ENCODE data around the gene DHRS4. TPM values are rescaled to one million over a fixed set of nuclear protein-coding genes. Genes with fewer than 3 reads are reported as not detected.

Gene DHRS4
- total RNA-seq (2014; rRNA removed; shearing (Covaris generic)): 29.5 and 32.3 TPM in 2 replicates

DNA sequence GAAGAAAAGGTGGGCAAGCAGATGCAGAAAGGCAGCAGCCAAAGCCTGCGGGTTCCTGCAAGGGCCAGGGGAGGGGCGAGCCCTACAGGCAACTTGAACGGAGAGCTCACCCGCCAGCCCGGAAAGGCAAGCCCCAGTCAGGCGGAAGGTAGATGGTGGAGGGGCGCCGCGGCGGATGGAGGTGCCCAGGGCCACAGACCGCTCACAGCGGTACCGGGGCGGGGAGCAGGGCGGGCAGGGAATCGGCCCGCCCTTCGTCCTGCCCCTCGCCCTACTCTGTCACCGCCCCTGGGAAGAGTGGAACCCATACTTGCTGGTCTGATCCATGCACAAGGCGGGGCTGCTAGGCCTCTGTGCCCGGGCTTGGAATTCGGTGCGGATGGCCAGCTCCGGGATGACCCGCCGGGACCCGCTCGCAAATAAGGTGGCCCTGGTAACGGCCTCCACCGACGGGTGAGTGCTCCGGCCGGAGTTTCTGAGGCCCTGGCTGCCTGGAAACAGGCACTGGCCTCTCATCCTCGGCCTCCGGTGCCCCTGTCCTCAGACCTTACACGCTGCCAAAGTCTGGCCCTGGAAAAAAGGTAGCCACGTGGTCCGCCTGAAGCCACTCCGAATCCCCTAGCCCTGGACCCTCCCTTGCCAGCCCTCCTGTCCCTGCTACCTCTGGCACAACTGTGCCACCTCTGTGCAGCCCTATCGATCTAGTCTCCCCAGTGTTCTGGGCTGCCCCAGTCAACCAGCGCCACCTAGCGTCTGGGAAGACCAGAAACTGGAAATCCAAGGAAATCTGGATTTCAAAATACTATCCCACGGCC lies at the start of gene DHRS4:
Gene DHRS4, plus strand, starts transcription at position 307 of the 815 bp plus-strand sequence. Its CDS starts 19 bp downstream, at position 326.
- peak; percentile 60 for DNase-seq (ENCODE audit: low spot score)

GRCh38 chr14:23910101-23910875 lies 43.3 kb upstream of the DHRS4 start:
- DNase-seq (ENCODE audit: low spot score): peak; percentile 44

DNA sequence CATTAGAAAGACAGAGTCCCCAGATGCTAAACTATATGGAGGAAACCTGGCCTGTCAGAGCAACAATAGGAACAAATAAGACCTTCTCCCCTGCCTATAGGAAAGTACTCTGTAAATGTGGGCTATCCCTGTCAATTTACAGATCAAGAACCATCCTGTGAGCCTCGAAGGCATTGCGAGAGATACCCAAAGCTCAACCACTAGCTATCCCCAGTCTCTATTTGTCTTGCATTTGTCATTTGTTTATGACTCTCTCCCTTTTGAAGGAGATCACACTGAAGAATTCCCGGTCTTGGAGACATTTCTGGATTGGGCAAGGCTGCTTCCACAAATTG lies 42.7 kb upstream of the DHRS4 start:
- no peak for DNase-seq (ENCODE audit: low spot score)

- no peak for DNase-seq (ENCODE audit: low spot score)
Measured at GRCh38 chr14:23915559-23915958, 38.0 kb upstream of the DHRS4 start.

- no peak for DNase-seq (ENCODE audit: low spot score)
Measured at GRCh38 chr14:23916004-23916403, 37.6 kb upstream of the DHRS4 start.

- no peak for DNase-seq (ENCODE audit: low spot score)
Measured at GRCh38 chr14:23916446-23916845, 37.1 kb upstream of the DHRS4 start.

DNA sequence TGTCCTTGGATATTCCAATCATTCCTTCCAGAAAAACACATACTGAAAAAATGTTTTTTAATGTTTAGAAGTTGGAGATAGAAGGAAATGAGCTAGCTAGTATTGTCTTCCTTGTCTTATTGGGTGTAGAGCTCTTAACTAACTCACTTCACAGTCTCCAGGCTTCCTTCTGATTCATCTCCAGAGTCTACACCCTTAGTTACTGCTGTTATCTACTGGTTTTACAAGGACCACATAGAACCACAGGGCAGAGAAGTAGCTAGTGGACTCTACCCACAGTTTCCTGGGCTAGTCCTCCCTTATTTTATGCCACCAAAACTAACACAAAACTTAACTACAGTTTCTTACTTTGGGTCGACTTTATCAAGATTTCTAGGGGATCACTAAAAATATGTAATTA lies 31.0 kb upstream of the DHRS4 start:
- DNase-seq (ENCODE audit: low spot score): no peak

DNA sequence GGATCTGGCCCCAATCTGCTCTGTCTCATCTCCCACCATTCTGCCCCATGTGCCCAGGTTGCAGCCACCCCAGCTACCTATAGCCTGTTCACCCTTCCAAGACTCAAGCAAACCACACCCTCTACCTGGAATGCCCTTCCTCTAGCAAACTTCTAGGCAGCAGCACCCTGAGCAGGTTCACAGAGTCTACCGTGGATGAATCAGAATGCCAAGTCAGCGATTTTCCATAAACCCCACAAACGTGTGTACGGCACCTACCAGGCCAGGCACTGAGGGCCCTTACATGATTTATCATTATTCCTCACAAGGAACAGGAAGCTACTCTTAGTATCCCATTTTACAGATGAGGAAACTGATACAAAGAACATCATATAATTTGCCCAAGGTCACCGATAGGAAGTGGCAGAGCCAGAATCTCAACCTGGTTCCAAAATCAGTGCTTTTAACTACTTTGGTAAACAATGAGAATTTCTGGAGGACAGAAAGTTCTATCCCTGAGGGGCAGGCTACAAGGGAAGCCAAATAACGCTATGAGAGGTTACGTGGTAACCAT lies 28.0 kb upstream of the DHRS4 start:
- no peak for DNase-seq (ENCODE audit: low spot score)

DNA sequence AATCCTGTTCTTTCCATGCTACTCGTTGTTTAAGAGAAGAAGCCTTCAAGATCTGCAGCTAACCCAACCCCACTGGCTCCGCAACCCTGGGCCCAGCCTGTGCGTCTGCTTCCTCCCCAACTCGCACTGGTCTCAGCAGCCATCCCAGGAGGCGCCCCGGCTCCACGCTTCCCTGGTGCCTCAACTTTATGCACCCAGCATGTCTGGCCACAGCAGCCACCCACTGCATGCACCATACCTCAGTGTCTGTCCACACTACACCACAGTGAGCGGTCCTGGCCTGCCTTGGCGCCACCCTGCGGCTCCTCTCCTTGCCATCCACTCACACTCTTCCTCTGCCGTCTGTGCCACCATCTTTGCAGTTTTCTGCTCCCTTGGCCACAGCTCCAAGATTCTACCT lies 27.0 kb upstream of the DHRS4 start:
- DNase-seq (ENCODE audit: low spot score): no peak

DNA sequence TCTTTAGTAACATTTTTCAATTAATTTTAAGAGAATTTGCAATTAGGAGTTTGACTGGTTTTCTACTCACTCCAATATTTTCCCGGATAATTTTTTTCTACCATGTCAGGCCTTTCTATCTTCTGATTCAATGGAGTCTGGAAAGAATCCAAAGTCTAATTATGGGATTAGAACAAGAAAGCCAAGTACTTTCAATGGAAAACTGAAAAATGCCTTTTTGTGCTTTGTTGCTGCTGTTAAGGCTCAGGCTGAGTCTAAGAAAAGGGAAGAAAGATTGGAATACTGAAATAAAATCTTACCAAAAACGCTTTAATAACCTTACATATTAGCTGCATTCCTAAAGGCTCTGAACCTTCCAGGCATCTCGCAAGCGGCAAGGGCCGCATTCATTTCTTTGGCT lies 24.4 kb upstream of the DHRS4 start:
- no peak for DNase-seq (ENCODE audit: low spot score)

DNA sequence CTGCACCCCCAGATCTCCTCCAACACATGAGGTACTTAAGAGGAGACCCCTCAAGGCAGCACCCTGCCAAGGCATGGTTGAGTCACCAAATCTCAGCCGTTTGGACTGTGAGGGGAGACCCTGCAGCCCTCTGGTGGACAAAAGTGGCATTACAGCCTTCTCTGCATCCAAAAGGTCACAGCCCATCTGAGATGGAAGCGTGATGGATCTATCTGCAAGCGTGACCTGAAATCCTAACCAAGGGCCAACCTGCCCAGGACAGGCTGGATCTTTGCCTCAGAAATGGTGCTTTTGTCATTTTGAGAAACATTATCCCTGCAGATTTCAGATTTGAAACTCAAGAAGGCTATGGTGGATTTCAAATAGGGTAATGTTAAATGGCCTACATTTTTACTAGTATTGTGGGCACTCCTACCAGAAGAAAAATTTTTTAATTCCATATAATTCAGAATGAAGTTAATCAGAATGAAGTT lies 23.7 kb upstream of the DHRS4 start:
- DNase-seq (ENCODE audit: low spot score): peak; percentile 41

DNA sequence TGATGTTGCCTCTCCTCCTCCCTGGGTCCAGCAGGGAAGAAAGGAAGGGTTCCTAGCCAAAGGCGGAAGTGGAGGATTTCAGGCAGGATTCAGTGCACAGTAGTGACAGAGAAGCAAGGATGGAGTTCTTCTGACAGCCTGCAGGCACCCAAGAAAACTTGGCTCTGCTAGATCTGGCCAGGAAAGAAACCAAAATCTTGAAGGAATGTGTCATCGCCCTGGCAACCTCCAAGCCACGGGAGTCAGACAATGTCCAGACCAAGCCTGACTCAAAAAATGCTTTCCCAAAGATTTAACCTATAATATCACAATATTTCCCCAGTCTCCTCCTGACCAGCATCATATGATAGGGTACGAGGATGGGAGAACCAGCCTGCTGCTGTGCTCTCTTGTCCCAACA lies 22.8 kb upstream of the DHRS4 start:
- no peak for DNase-seq (ENCODE audit: low spot score)

GRCh38 chr14:23931721-23932289 lies 21.8 kb upstream of the DHRS4 start:
- no peak for DNase-seq (ENCODE audit: low spot score)

GRCh38 chr14:23932639-23933038 lies 20.9 kb upstream of the DHRS4 start:
- no peak for DNase-seq (ENCODE audit: low spot score)

- no peak for DNase-seq (ENCODE audit: low spot score)
Measured at GRCh38 chr14:23933108-23933741, 20.3 kb upstream of the DHRS4 start.

GRCh38 chr14:23933742-23934128 lies 19.8 kb upstream of the DHRS4 start:
- DNase-seq (ENCODE audit: low spot score): no peak

GRCh38 chr14:23935158-23935557 lies 18.4 kb upstream of the DHRS4 start:
- DNase-seq (ENCODE audit: low spot score): no peak

GRCh38 chr14:23936084-23936829 lies 17.3 kb upstream of the DHRS4 start:
- DNase-seq (ENCODE audit: low spot score): no peak

DNA sequence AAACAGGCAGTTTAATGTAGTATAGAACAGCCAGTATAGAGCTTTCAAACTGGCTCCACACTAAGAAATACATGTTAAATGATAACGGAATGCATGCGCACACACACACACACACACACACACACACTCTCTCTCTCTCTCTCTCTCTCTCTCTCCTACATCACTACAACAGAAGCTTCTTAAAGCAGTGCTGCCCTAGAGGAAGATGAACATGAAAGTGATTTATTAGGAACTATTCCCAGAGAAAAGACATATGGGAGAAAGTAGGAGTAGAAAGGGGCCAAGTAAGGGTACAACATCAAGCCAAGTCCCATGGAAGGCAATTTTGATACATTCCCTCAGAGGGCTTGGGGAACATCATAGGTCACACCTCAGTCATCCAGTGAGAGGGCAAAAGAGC lies 16.4 kb upstream of the DHRS4 start:
- DNase-seq (ENCODE audit: low spot score): no peak

DNA sequence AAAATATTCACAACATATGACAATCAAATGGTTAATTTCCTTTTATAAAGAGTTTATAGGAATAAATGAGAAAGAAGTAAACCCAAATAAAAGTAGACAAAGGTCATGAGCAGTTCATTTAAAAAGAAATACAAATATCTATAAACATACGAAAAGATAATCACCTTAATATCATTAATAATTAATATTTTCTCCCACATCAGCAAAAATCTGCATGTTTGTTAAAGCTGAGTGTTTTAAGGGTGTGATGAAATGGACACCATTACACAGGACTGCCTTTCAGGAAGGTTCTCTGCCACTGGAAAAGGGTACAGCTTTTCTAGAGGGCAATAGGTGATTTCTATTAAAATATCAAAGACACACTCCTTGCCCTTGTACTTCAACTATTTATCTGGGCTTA lies 14.7 kb upstream of the DHRS4 start:
- DNase-seq (ENCODE audit: low spot score): no peak
